Neural cell (in vitro differentiated cells): Measurements from ENCODE around the gene MC1R. TPM values are rescaled to one million over a fixed set of nuclear protein-coding genes. Genes with fewer than 3 reads are reported as not detected.

Experiments
- H2AFZ ChIP-seq: fragments of 200-600, 300-800 bp; sonication (generic), shearing (Covaris generic); 2 replicates; pipeline ENCODE4 v1.6.0; 2014; ENCODE audit warnings: low read depth, mild to moderate bottlenecking, antibody characterized with exemption, low read length, moderate library complexity
- H3F3A ChIP-seq: fragments of 200-600 bp; shearing (Covaris generic); 2 replicates; pipeline ENCODE4 v1.6.1; 2016; ENCODE audit warnings: mild to moderate bottlenecking, moderate library complexity, mixed read lengths, antibody characterized with exemption, low read length; ENCODE audit not compliant: insufficient read depth, poor library complexity, severe bottlenecking
- H3K27ac ChIP-seq: fragments of 200-600, 300-800 bp; sonication (generic), shearing (Covaris generic); 2 replicates; pipeline ENCODE4 v1.5.1; 2014; ENCODE audit warnings: mild to moderate bottlenecking, low read length, moderate library complexity
- H3K27me3 ChIP-seq: fragments of 300-800, 200-600 bp; sonication (generic), shearing (Covaris generic); 2 replicates; pipeline ENCODE4 v1.6.0; 2014; ENCODE audit warnings: mild to moderate bottlenecking, low read depth, low read length, moderate library complexity; ENCODE audit not compliant: insufficient read depth
- H3K36me3 ChIP-seq: fragments of 300-800, 200-600 bp; sonication (generic), shearing (Covaris generic); 2 replicates; pipeline ENCODE4 v1.5.1; 2014; ENCODE audit warnings: mild to moderate bottlenecking, antibody characterized with exemption, low read length, moderate library complexity; ENCODE audit not compliant: insufficient read depth
- H3K4me2 ChIP-seq: fragments of 300-800, 200-600 bp; sonication (generic), shearing (Covaris generic); 2 replicates; pipeline ENCODE4 v1.6.0; 2014; ENCODE audit warnings: mild to moderate bottlenecking, low read length
- H3K4me3 ChIP-seq: fragments of 300-800, 200-600 bp; sonication (generic), shearing (Covaris generic); 2 replicates; pipeline ENCODE4 v1.5.1; 2014; ENCODE audit warnings: mild to moderate bottlenecking, low read length, moderate library complexity
- H3K79me2 ChIP-seq: fragments of 200-600 bp; shearing (Covaris generic); replicated peaks from 2 replicates; pipeline ENCODE4 v1.6.0; 2014; ENCODE audit warnings: mild to moderate bottlenecking, low read length, moderate library complexity; ENCODE audit not compliant: insufficient read depth
- H3K9ac ChIP-seq: fragments of 300-800, 200-600 bp; sonication (generic), shearing (Covaris generic); 2 replicates; pipeline ENCODE4 v1.6.1; 2016; ENCODE audit warnings: mild to moderate bottlenecking, low read length, mixed read lengths
- H3K9me2 ChIP-seq: fragments of 200-600 bp; shearing (Covaris generic); 2 replicates; pipeline ENCODE4 v1.6.1; 2016; ENCODE audit warnings: mild to moderate bottlenecking, low read length, mixed read lengths; ENCODE audit not compliant: insufficient read depth
- H3K9me3 ChIP-seq: fragments of 200-600, 300-800 bp; sonication (generic), shearing (Covaris generic); 2 replicates; pipeline ENCODE4 v1.6.1; 2016; ENCODE audit warnings: mild to moderate bottlenecking, mixed run types, low read length, moderate library complexity, mixed read lengths
- H4K20me1 ChIP-seq: fragments of 200-600 bp; shearing (Covaris generic); 2 replicates; pipeline ENCODE4 v1.6.1; 2016; ENCODE audit warnings: mild to moderate bottlenecking, mixed run types; ENCODE audit not compliant: insufficient read depth
- EP300 ChIP-seq: fragments of 450-650 bp; conservative IDR thresholded peaks from 2 replicates; pipeline ENCODE4 v1.6.1; 2014; ENCODE audit warnings: antibody characterized with exemption, mild to moderate bottlenecking, moderate library complexity; ENCODE audit not compliant: poor library complexity, severe bottlenecking
- EZH2 ChIP-seq: fragments of 200-600, 300-800 bp; shearing (Covaris generic), sonication (generic); IDR thresholded peaks from 2 replicates; pipeline ENCODE4 v1.6.1; 2014; ENCODE audit warnings: antibody characterized with exemption, low read length, borderline replicate concordance, mild to moderate bottlenecking; ENCODE audit not compliant: insufficient read depth, poor library complexity, severe bottlenecking
- MXI1 ChIP-seq: fragments of 450-650 bp; conservative IDR thresholded peaks from 2 replicates; pipeline ENCODE4 v1.6.1; 2014; ENCODE audit warnings: antibody characterized with exemption, mild to moderate bottlenecking; ENCODE audit not compliant: poor library complexity, severe bottlenecking
- POLR2AphosphoS5 ChIP-seq: IDR thresholded peaks from 2 replicates; pipeline ENCODE4 v1.6.1; 2012
- RAD21 ChIP-seq: fragments of 450-650 bp; conservative IDR thresholded peaks from 2 replicates; pipeline ENCODE4 v1.6.1; 2014; ENCODE audit warnings: antibody characterized with exemption, mild to moderate bottlenecking, moderate library complexity
- SMC3 ChIP-seq: fragments of 450-650 bp; conservative IDR thresholded peaks from 2 replicates; pipeline ENCODE4 v1.6.1; 2014; ENCODE audit warnings: antibody characterized with exemption, mild to moderate bottlenecking, moderate library complexity; ENCODE audit not compliant: poor library complexity
- TAF1 ChIP-seq: IDR thresholded peaks from 2 replicates; pipeline ENCODE4 v1.6.1; 2012; ENCODE audit warnings: low read depth
- polyA plus RNA-seq: library from polyadenylated mRNA; depleted of rRNA; stranded (reverse); fragments of >200 nt; gene quantifications from 2 replicates; pipeline ENCODE4 v1.2.3, GENCODE V29; 2014
- TF ChIP-seq, protein P1 (sequence below): fragments of 450-650 bp; IDR thresholded peaks from 2 replicates; pipeline ENCODE4 v1.5.1; 2014; ENCODE audit warnings: antibody characterized with exemption, mild to moderate bottlenecking, moderate library complexity; ENCODE audit not compliant: poor library complexity, severe bottlenecking
- TF ChIP-seq, protein P2 (sequence below): IDR thresholded peaks from 2 replicates; pipeline ENCODE4 v1.6.1; 2012; ENCODE audit warnings: borderline replicate concordance

The MC1R gene
- polyA plus RNA-seq, 1 donor from 2014 or later, result 21.3 TPM

DNA sequence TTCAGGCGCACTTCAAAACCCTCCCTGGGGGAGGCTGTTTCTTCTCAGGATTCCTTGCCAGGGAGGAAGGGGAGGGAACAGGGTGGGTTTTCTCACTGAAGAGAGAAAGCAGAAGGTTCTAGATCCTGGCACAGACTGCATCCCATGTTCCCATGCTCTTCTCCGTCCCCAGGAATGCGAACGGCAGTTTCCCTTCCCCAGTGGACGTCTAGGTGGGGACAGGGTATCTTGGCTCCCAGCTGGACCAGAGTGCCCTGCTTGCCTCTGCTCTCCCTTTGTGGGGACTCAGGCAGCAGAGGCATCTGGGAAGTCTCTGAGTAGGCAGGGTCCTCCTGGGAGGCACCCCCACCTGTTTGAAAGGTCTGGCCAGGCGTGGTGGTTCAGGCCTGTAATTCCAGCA is 48.2 kb upstream of the MC1R start:
- no peak overlapping the region for H3K9ac ChIP-seq
- peaks cover 8% of the 10 kb centered on the region for H3K79me2 ChIP-seq
- no peaks in the 10 kb centered on the region for H3F3A ChIP-seq
- no peak overlapping the region for H2AFZ ChIP-seq
- H3K9me2 ChIP-seq, result no peaks in the 10 kb centered on the region
- no peak overlapping the region for H3K4me2 ChIP-seq
- no peak overlapping the region for H3K4me3 ChIP-seq
- no peak overlapping the region for H3K27ac ChIP-seq
- TF ChIP-seq EZH2 (no peak), TAF1 (no peak), SMC3 (no peak), POLR2AphosphoS5 (no peak), RAD21 (no peak), EP300 (no peak), MXI1 (no peak)
- TF ChIP-seq, protein P1, sequence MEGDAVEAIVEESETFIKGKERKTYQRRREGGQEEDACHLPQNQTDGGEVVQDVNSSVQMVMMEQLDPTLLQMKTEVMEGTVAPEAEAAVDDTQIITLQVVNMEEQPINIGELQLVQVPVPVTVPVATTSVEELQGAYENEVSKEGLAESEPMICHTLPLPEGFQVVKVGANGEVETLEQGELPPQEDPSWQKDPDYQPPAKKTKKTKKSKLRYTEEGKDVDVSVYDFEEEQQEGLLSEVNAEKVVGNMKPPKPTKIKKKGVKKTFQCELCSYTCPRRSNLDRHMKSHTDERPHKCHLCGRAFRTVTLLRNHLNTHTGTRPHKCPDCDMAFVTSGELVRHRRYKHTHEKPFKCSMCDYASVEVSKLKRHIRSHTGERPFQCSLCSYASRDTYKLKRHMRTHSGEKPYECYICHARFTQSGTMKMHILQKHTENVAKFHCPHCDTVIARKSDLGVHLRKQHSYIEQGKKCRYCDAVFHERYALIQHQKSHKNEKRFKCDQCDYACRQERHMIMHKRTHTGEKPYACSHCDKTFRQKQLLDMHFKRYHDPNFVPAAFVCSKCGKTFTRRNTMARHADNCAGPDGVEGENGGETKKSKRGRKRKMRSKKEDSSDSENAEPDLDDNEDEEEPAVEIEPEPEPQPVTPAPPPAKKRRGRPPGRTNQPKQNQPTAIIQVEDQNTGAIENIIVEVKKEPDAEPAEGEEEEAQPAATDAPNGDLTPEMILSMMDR, result no peak
- TF ChIP-seq, protein P2, sequence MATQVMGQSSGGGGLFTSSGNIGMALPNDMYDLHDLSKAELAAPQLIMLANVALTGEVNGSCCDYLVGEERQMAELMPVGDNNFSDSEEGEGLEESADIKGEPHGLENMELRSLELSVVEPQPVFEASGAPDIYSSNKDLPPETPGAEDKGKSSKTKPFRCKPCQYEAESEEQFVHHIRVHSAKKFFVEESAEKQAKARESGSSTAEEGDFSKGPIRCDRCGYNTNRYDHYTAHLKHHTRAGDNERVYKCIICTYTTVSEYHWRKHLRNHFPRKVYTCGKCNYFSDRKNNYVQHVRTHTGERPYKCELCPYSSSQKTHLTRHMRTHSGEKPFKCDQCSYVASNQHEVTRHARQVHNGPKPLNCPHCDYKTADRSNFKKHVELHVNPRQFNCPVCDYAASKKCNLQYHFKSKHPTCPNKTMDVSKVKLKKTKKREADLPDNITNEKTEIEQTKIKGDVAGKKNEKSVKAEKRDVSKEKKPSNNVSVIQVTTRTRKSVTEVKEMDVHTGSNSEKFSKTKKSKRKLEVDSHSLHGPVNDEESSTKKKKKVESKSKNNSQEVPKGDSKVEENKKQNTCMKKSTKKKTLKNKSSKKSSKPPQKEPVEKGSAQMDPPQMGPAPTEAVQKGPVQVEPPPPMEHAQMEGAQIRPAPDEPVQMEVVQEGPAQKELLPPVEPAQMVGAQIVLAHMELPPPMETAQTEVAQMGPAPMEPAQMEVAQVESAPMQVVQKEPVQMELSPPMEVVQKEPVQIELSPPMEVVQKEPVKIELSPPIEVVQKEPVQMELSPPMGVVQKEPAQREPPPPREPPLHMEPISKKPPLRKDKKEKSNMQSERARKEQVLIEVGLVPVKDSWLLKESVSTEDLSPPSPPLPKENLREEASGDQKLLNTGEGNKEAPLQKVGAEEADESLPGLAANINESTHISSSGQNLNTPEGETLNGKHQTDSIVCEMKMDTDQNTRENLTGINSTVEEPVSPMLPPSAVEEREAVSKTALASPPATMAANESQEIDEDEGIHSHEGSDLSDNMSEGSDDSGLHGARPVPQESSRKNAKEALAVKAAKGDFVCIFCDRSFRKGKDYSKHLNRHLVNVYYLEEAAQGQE, result no peak
- H3K9me3 ChIP-seq, result peaks cover 6% of the 10 kb centered on the region
- peaks cover 6% of the 10 kb centered on the region for H3K36me3 ChIP-seq
- H4K20me1 ChIP-seq, result no peaks in the 10 kb centered on the region
- no peaks in the 10 kb centered on the region for H3K27me3 ChIP-seq

DNA sequence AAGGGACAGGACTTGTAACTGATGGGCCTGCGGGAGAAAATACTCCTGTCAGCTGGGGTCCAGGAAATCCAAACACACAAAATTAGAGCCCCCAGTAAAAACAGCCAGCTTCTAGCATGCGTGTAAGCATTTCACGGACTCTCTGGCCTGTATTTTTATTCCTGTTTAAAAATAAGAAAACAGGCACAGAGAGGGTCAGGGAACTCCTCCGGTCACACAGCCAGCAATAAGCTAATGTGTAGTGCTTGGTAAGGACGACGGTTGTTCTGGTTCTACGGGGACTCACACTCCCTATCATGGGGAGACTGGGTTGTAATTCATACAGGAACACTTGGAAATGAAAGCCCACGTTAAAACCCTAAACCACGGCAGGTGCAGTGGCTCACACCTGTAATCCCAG is 46.8 kb upstream of the MC1R start:
- Histone ChIP-seq H2AFZ (no peak overlapping the region), H3K9me2 (no peaks in the 10 kb centered on the region), H4K20me1 (no peaks in the 10 kb centered on the region), H3F3A (no peaks in the 10 kb centered on the region), H3K4me2 (no peak overlapping the region), H3K79me2 (peaks cover 18% of the 10 kb centered on the region), H3K4me3 (no peak overlapping the region), H3K27ac (no peak overlapping the region), H3K27me3 (no peaks in the 10 kb centered on the region), H3K9ac (no peak overlapping the region), H3K9me3 (peaks cover 6% of the 10 kb centered on the region), H3K36me3 (peaks cover 5% of the 10 kb centered on the region)
- TF ChIP-seq RAD21, result no peak
- TF ChIP-seq EZH2, result no peak
- TF ChIP-seq, protein P2, result no peak
- TF ChIP-seq, protein P1, result no peak
- TF ChIP-seq TAF1, result no peak
- TF ChIP-seq POLR2AphosphoS5, result no peak
- no peak for TF ChIP-seq SMC3
- no peak for TF ChIP-seq MXI1
- no peak for TF ChIP-seq EP300
